Renal pelvis (tissue), 4 donors: ENCODE measurements around the gene DMAC2L. TPM values are rescaled to one million over a fixed set of nuclear protein-coding genes. Genes with fewer than 3 reads are reported as not detected.
A peak's percentile ranks its signal among the peaks of the same experiment; 100 is the strongest.

Source experiments
- DNase-seq: peaks from one replicate; pipeline ENCODE4 v3.0.0-alpha.2; 2013
- polyA plus RNA-seq, 3 donors: library from polyadenylated mRNA; unstranded; fragments of 120-200 nt; gene quantifications; one replicate each; pipeline ENCODE4 v1.2.1, GENCODE V29; 2013; ENCODE audit not compliant: insufficient read length in 3 of 3

DMAC2L gene
- polyA plus RNA-seq, 3 donors: 16.8 to 31.9 (median 31.6) TPM

- no peak for DNase-seq
These were observed 7.2 kb downstream of the DMAC2L start for GRCh38 chr14:50319293-50319692.

- no peak for DNase-seq
These were observed 7.6 kb downstream of the DMAC2L start for GRCh38 chr14:50319721-50320120.

- no peak for DNase-seq
These were observed 8.2 kb downstream of the DMAC2L start for GRCh38 chr14:50320283-50320682.

DNA sequence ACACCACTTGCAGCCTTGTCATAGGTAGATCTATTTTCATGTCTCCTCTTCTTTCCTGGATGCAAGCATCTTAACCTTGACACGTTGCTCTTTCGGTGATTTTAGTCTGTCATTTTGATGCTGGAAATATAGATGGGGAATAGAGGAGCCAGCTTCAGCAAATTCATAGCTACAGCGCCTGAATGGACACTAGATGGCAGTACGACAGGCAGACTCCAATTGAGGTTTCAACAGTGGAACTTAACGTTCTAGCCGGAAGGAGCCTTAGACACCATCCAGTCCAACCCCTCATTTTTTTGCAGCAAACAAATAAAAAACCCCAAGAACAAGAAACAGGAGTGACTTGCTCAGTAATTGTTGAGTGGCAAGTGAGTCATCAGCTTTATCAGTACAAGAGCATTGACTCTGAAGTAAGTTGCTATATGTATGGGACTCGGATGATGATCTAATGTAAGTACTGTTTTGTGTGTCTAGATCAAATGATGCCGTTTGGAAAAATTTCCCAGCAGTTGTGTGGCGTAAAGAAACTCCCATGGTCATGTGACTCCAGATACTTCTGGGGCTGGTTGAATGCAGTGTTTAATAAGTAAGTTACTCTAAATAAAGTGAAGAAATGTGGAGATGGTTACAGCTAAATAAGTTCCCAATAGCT is 9.0 kb downstream of the DMAC2L start:
- peak; percentile 77 for DNase-seq

- no peak for DNase-seq
These were observed 19.5 kb downstream of the DMAC2L start for GRCh38 chr14:50331596-50331995.

GRCh38 chr14:50333014-50333509 is 20.9 kb downstream of the DMAC2L start:
- DNase-seq: no peak

GRCh38 chr14:50334211-50334610 is 22.1 kb downstream of the DMAC2L start:
- DNase-seq: no peak

DNA sequence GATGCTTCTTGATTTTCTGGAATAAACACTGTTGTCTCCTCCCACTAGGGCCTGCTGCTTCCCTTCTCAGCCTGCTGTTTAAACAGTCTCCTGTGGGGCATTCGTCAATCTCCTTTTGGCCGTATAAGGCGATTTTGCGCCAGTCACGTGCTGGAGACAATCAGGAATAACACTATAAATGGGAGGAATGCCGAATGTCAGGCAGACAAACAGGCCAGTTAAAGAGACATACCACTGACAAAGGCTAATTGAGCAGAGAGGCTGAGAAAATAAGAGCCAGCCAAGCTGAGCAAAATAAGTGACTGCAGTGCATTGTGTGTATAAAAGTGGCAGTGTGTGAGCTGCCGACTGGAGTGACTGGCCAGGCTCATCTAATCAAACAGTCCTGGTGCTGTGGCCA is 23.3 kb downstream of the DMAC2L start:
- peak; percentile 75 for DNase-seq

DNA sequence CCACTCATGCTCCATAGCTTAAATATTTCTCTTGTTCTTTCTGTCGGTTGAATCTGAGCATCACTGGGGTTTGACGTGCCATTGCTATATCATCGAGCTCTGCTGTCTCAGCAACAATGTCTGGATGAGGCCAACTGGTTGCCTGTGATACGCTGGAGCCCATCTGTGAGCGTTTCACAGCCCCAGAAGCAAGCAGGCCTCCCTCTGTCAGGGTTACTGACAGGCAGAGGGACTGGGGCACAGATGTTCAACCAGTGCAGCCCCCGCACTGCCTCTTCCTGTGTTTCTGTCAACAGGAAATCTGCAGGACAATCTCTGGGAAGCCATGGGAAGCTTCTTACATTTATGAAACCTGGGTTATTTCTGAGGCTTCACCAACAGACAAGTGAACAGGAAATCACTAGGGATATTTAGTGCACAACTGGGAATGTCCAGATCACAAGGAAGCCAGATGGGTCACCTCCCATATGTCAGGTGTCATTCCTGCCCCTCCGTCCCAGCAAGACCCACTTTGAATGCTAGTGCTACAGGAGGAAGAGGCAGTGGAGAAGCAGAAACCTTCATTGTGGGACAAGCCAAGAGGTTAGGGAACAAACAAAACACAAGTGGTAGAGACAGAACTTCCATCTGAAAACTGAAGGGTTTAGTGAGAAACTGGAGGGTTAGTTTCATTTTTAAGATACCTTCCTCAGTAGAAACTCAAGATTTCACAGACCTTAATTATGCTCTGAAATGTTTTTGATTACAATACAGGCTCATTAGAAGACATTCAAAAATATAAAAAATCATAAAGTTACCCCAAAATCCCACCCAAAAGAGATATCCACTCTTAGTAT is 24.1 kb downstream of the DMAC2L start:
- DNase-seq: no peak

GRCh38 chr14:50338587-50338986 is 26.5 kb downstream of the DMAC2L start:
- no peak for DNase-seq

DNA sequence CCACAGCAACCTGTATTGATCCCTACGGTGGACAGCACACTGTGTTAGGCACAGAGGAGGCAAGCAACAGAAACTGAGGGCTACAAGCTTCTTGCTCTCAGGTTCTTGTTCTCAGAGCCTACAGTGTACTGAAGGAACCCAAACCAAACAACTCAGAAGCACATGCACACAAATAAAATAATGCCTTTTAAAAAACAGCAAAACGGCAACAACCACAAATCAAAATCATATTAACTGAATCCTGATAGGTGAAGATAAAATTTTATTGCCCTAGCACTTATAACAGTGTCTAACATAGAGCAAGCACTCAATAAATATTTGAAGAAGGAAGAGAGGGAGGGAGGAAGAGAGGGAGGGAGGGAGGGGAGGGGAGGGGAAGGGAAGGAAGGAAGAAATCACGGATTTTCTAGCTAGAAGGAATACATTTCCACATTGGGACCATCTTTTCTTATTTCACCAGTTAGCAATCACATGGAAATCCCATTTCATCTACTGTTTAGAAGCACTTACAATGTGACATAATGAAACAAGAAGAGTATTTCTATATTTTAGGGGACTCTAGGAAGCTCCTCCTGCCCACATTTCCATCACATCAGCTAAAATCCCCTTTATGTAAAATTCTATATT is 27.2 kb downstream of the DMAC2L start:
- DNase-seq: no peak

GRCh38 chr14:50340045-50340444 is 27.9 kb downstream of the DMAC2L start:
- DNase-seq: no peak

DNA sequence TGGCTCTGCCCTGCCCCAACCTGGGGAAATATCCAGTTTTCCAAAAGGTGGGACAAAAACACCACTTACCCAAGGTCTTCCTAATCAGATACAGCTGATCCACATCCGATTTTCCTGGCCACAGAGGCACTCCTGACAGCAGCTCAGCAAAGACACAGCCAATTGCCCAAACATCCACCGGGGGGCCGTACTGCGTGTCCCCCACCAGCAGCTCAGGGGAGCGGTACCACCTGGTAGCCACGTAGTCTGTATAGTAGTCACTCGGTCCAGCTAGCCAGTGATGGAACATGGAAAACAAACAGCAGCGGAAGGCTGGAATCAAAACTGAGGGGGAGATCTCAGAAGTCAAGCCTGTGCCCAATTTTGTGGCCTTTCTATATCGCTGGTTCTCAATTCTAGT is 28.8 kb downstream of the DMAC2L start:
- DNase-seq: no peak

DNA sequence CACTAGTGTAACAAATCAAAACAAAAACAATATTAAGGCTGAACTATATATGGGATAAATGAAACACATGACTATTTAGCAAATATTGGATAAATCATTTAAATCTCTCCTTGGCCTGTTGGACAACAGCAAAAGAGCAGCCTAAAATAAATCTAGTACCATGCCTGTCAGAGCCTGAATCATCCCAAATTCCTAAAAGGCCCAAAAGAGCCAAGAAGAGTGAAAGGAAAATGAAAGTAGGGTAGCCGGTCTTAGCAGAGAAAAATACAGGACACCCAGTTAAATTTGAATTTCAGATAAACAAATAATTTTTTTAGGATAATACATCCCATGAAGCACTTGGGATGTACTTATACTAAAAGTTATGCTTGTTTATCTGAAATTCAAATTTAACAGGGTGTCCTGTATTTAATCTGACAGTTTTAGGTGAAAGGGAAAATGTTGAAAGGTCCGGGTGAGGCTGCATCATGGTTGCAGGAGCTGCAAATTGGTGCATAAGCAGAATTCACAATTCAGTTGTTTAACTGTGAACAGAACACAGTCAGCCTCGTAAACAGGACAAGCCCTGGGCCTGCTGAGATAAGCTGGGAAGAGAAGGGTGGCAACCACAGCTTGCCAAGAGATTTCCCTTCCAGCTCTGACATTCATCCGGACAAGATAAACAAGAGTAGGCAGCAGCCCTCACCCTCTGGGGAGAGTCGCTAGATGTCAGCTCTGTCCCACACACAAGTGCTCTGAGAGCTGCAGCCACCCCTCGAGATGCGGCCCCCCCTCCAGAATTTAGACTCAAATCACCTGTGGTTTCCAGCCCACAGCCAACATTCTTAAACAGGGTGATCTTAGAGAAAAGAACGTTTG is 30.3 kb downstream of the DMAC2L start:
- DNase-seq: peak; percentile 53

DNA sequence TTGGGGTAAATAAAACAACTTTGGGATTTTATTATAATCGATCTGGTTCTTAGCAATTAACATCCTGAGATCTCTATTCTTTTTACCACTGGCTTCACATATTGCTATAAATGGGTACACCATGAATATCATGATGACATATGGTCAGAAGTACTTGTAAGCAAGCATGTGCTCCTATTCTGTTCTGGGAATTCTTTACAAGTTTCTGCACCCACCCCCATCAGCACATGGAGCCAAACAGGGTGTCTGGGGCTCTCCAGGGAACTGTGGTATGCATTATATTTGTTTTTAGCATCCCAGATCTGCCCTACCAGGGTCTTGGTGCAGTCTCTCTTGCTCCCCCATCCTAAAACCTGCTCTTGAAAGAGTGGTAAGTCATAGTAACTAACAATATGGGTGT is 31.3 kb downstream of the DMAC2L start:
- no peak for DNase-seq

- DNase-seq: no peak
These were observed 32.1 kb downstream of the DMAC2L start for GRCh38 chr14:50344116-50344775.

- DNase-seq: no peak
These were observed 32.9 kb downstream of the DMAC2L start for GRCh38 chr14:50344876-50345563.

DNA sequence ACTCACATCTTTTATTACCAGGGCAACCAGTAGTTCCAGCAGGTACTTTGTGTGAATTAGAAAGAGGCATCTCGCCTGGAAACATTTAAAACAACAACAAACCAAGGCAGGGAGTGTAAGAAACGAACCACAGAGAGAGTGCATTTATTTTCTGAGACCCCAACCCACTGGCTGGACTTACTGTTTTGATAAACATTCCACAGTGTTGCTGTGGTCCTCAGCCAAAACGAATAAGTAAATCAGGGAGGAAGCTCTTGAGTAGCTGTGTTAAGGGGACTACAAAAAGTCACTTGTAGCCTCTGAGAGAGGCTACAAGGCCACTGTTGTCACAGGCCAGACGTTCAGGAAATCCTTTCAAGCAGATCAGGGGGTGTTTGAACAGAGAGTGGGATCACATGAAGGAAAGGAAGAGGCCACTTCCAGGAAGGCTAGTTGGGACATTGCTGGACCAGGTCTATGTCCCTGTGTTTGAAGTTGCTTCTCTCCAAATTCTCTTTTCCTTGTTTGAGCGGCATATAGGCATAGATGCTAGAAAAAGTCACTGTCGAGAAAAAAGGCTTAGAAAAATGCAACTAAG is 33.8 kb downstream of the DMAC2L start:
- peak; percentile 64 for DNase-seq

DNA sequence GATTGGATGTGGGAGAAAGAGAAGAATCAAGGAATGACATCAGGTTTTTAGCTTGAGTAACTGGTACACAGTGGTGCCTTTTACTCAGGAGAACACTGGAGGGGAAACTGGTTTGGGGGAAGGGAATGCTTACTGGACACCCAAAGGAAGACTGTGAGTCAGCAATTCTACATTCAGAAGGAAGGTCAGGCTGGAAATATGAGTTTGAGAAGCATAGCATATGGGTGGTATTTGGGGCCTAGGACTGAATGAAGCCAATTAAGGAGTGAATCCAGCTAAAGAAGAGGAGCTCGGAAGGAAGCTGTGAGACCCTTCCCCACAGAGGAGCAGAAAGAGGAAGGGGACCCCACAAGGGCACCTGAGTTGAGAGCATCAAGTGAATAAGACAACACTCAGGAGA is 35.4 kb downstream of the DMAC2L start:
- DNase-seq: no peak

- DNase-seq: no peak
These were observed 36.8 kb downstream of the DMAC2L start for GRCh38 chr14:50348933-50349332.
